DOHH2 (cell line): Measurements from ENCODE around the gene EBF3.

Experiments used
- H3F3A ChIP-seq: fragments of 200-600 bp; sonication (generic), shearing (Covaris generic); 2 replicates; pipeline ENCODE4 v1.6.0; 2016; ENCODE audit warnings: antibody characterized with exemption, mild to moderate bottlenecking; ENCODE audit not compliant: control insufficient read depth, insufficient read depth
- H3K27ac ChIP-seq: fragments of 200-600 bp; sonication (generic); 2 replicates; pipeline ENCODE4 v1.5.1; 2014; ENCODE audit warnings: low read depth, mild to moderate bottlenecking, low read length, moderate library complexity
- H3K27me3 ChIP-seq: fragments of 200-600 bp; sonication (generic); 2 replicates; pipeline ENCODE4 v1.6.1; 2014; ENCODE audit warnings: mild to moderate bottlenecking, low read length, mixed read lengths; ENCODE audit not compliant: control insufficient read depth
- H3K36me3 ChIP-seq: fragments of 200-600 bp; sonication (generic); 2 replicates; pipeline ENCODE4 v1.6.1; 2014; ENCODE audit warnings: mild to moderate bottlenecking, low read length, moderate library complexity, mixed read lengths; ENCODE audit not compliant: control insufficient read depth
- H3K4me1 ChIP-seq: fragments of 200-600 bp; sonication (generic); 2 replicates; pipeline ENCODE4 v1.6.1; 2014; ENCODE audit warnings: mild to moderate bottlenecking, low read length, mixed read lengths; ENCODE audit not compliant: control insufficient read depth
- H3K4me2 ChIP-seq: fragments of 200-600 bp; sonication (generic); 2 replicates; pipeline ENCODE4 v1.6.0; 2014; ENCODE audit warnings: mild to moderate bottlenecking, low read length, moderate library complexity
- H3K4me3 ChIP-seq: fragments of 200-600 bp; sonication (generic); 2 replicates; pipeline ENCODE4 v1.5.1; 2014; ENCODE audit warnings: mild to moderate bottlenecking, low read length, mixed read lengths
- H3K79me2 ChIP-seq: fragments of 200-600 bp; sonication (generic); 2 replicates; pipeline ENCODE4 v1.6.1; 2014; ENCODE audit warnings: mild to moderate bottlenecking, low read length, mixed read lengths; ENCODE audit not compliant: control insufficient read depth
- H3K9me2 ChIP-seq: fragments of 200-600 bp; sonication (generic); replicated peaks from 2 replicates; pipeline ENCODE4 v1.6.1; 2014; ENCODE audit warnings: mild to moderate bottlenecking, low read length, mixed read lengths; ENCODE audit not compliant: control insufficient read depth
- H3K9me3 ChIP-seq: fragments of 200-600 bp; sonication (generic); 2 replicates; pipeline ENCODE4 v1.6.1; 2014; ENCODE audit warnings: antibody characterized with exemption, low read length, mixed read lengths; ENCODE audit not compliant: control insufficient read depth, insufficient read depth
- H4K20me1 ChIP-seq: fragments of 200-600 bp; sonication (generic); 2 replicates; pipeline ENCODE4 v1.6.0; 2014; ENCODE audit warnings: low read depth, mild to moderate bottlenecking, antibody characterized with exemption, low read length, moderate library complexity; ENCODE audit not compliant: control insufficient read depth, insufficient read depth
- CTCF ChIP-seq: fragments of 200-600 bp; sonication (generic); IDR thresholded peaks from one replicate; pipeline ENCODE4 v1.5.1; 2014; ENCODE audit warnings: antibody characterized with exemption, mild to moderate bottlenecking, low read depth, low read length; ENCODE audit not compliant: poor library complexity, severe bottlenecking
- EZH2phosphoT487 ChIP-seq: fragments of 200-600 bp; sonication (generic); IDR thresholded peaks from 2 replicates; pipeline ENCODE4 v1.6.1; 2017; ENCODE audit warnings: borderline replicate concordance, mild to moderate bottlenecking, antibody characterized with exemption, low read length, moderate library complexity, mixed read lengths

Gene EBF3

DNA sequence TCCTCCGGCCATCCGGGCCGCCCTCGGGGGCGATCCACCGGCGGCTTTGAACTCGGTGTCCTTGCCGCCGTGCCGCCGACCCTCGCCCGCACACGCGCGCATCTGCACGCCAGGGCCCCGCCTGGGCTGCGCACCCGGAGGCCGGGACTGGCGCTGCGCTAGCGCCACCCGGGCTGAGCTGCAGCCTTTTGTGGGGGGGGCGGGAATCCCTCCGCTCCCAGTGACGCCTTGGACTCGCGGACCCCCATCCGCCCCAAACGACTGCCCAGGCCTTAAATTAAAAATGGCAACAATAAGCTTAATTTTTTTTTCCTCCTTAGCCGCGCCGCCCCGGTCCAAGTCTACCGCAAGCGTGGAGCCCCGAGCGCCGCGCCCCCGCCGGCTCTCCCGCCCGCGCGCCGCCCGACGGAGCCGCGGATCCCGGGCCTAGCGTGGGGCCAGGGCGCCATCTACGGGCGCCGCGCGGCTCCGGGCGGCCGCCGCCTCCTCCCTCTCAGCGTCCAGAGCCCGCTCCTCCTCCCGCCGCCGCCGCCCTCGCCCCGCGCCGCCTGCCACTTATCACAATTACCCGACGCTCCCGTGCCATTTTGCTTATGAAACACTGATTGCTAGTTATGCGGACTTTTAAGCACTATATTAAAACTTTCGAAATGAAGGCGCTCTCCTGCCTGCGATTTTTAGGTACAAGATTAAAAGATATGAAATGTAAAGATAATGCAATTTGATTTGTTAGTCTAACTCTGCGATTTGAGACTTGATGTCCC lies 7.5 kb upstream of the EBF3 start:
- no peaks in the 10 kb centered on the region for H3K79me2 ChIP-seq
- no peaks in the 10 kb centered on the region for H3K9me2 ChIP-seq
- no peaks in the 10 kb centered on the region for H4K20me1 ChIP-seq
- no peak overlapping the region for H3K27ac ChIP-seq
- no peak for TF ChIP-seq CTCF
- no peak for TF ChIP-seq EZH2phosphoT487
- H3K36me3 ChIP-seq, result no peaks in the 10 kb centered on the region
- H3K27me3 ChIP-seq, result peaks cover 7% of the 10 kb centered on the region
- no peaks in the 10 kb centered on the region for H3K4me1 ChIP-seq
- H3K4me2 ChIP-seq, result peak overlapping the region; percentile 53
- no peaks in the 10 kb centered on the region for H3F3A ChIP-seq
- H3K9me3 ChIP-seq, result peaks cover 3% of the 10 kb centered on the region; the same call in 1 of the 2 replicates
- H3K4me3 ChIP-seq, result peak overlapping the region; percentile 59

GRCh38 chr10:129970465-129971364 lies 6.6 kb upstream of the EBF3 start:
- Histone ChIP-seq H3K27ac (no peak overlapping the region), H3K4me2 (peak overlapping the region; percentile 53), H3K4me3 (peak overlapping the region; percentile 59), H4K20me1 (no peaks in the 10 kb centered on the region), H3K27me3 (peaks cover 7% of the 10 kb centered on the region), H3K79me2 (no peaks in the 10 kb centered on the region), H3F3A (no peaks in the 10 kb centered on the region), H3K9me3 (peaks cover 3% of the 10 kb centered on the region; the same call in 1 of the 2 replicates), H3K4me1 (no peaks in the 10 kb centered on the region), H3K36me3 (no peaks in the 10 kb centered on the region), H3K9me2 (no peaks in the 10 kb centered on the region)
- TF ChIP-seq EZH2phosphoT487 (0 out of 2 replicates have a peak, but pooled peaks have one; percentile 38), CTCF (no peak)

- Histone ChIP-seq H3K9me3 (peaks cover 3% of the 10 kb centered on the region; the same call in 1 of the 2 replicates), H4K20me1 (no peaks in the 10 kb centered on the region), H3K4me1 (no peaks in the 10 kb centered on the region), H3K9me2 (no peaks in the 10 kb centered on the region), H3K27ac (no peak overlapping the region), H3K4me3 (no peak overlapping the region), H3K79me2 (no peaks in the 10 kb centered on the region), H3K27me3 (peaks cover 7% of the 10 kb centered on the region), H3K4me2 (no peak overlapping the region), H3K36me3 (no peaks in the 10 kb centered on the region), H3F3A (no peaks in the 10 kb centered on the region)
- TF ChIP-seq EZH2phosphoT487 (no peak), CTCF (no peak)
Measured at GRCh38 chr10:129969911-129970464, 5.9 kb upstream of the EBF3 start.
